HG02588 (cell line): ENCODE results near the gene SHPK.

Experiments
- ATAC-seq: cut with Tn5 transposase; IDR thresholded peaks from one replicate; pipeline ENCODE4 v1.9.1; 2021; ENCODE audit warnings: mild to moderate bottlenecking, moderate library complexity; ENCODE audit not compliant: unreplicated experiment

Gene SHPK

DNA sequence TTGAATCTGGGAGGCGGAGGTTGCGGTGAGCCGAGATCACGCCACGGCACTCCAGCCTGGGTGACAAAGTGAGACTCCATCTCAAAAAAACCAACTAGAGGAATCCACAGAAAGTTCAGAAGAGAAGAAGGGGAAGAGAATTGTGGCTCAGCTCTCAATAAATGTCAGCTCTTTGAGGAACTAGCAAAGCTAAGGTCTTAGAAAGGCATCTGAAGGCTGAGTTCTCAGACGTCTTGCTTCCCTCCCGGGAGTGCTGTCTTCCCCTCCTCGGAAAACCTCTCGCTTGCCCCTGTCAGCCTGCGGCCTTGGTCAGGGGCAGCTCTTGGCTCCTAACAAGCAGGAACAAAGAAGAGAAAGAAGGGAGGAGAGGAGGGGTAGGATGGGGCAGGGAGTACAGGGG is 5.3 kb downstream of the SHPK start:
- no peak for ATAC-seq

- ATAC-seq = no peak
Measured at GRCh38 chr17:3627769-3628167, 8.3 kb downstream of the SHPK start.

DNA sequence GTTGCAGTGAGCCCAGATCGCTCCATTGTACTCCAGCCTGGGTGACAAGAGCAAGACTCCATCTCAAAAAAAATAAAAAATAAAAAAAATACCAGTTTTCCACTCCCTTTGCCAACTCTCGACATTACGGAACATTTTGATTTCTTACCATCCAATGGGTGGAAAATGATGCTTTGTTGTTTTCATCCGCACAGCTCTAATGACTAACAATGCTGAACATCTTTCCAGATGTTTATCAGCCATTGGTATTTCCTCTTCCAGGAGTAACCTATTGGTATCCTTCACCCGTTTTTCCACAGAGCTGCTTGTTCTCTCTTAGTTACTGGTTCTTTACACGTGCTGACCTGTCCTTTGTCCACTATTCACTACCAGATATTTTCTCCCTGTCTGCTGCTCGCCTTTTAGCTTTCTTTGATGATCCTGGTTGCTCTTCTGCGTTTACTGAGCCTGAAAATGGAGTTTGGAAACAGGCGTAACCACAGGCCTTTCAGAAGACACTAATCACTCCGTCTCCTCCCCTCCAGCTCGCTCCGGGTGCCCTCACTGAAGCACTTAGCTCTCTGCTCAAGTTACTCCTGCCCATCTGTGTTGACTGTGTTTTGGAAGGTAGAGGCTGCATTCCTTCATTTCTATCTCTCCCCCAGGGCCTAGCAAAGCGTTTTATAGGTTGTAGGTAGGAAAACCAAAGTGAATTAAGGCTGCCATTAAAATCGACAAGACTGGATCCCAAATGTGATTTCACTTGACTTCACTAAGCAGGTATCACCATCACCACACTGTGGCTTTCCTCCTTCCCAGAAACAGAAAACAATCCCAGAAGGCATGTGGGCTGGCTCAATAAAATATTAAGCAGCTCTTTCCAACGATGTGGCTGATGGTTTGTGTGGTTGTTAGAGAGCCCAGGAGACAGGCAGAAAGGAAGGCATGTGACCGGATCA is 8.9 kb downstream of the SHPK start:
- ATAC-seq = no peak

DNA sequence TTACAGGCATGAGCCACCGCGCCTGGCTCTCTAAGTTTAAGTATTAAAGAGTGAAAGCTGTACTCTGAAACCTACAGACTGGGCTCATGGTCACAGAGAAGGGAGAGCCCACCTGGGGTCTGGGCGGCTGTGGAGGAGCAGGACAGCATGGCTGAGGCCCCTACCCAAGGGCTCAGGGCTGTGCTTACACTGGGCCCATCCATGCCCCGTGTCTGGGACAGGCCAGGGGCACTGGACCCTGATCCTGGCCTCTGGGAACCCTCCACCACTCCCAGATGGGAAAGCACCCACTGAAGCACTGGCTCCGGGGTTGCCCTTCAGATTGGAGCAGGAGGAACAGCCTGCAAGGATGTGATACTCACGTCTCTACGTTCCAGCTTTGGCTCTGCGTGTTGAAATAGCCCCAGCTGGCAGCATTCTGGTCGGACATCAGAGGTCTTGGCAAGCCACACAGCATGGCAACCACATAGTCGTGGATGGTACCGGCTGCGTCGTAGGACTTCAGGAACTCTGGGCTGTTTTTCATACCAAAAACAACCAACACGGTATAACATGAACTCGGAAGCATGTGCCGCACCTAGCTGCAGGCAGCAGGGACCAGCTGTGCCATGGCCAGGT is 13.0 kb downstream of the SHPK start:
- ATAC-seq = no peak

- ATAC-seq = no peak
Measured at GRCh38 chr17:3621146-3621720, 14.8 kb downstream of the SHPK start.

- ATAC-seq = no peak
Measured at GRCh38 chr17:3615160-3615870, 20.7 kb downstream of the SHPK start.

GRCh38 chr17:3613124-3613523 is 22.9 kb downstream of the SHPK start:
- no peak for ATAC-seq

DNA sequence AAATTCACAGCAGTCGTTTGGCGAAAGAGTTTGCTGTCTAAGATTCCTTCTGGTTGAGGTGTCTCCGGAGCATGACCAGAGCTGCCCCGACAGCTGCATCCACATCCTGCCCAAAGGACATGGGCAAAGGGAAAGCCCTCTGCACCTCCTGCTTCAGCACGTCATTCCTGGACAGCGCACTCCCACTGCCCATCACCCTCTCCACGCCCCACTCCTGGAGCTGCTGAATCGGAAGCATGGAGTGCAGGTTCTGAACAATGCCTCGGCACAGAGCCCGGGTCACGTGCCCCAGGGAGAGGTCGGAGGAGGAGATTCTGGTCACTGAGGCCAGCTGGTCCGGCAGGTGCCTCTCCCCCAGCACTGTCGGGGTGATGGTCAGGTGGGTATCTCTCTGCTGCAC is 25.5 kb downstream of the SHPK start:
- ATAC-seq = no peak

DNA sequence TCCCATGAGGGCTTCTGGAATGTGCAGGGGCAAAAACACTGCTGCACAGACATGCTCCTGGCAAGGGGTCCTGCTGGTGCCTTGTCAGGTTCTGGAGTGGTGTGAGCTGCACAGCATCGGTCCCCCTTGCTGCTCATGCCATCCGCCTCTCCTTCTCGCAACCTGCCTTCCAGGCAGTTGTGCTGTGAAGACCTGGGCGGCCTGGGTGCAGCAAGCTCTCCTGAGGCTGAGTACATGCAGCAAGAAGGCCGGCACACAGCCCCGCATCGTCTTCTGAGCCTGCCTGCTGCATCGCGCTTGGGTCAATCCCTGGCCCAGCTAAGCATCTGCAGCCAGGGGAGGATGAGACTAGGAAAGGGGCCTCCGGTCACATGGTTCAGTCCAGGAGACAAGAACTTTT is 26.4 kb downstream of the SHPK start:
- ATAC-seq = no peak

- ATAC-seq = no peak
Measured at GRCh38 chr17:3603870-3604259, 32.2 kb downstream of the SHPK start.

GRCh38 chr17:3603119-3603869 is 32.8 kb downstream of the SHPK start:
- ATAC-seq = no peak

DNA sequence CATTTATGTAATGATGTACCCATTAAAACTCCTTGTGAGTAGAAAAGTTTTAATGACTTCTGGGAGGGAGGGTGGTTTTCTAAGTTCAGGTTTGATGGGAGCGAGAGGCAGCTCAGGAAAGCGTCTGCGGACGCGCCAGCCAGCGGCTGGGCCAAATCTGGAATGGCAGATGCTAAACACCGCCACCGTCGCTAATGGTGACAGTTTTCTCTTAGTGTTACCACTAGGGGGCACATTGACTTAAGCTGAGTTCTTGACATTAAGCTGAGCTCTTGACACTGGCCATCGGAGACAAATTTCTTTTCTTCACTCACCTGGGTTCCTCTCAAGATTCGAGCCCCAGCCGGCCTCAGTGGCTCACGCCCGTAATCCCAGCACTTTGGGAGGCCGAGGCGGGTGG is 33.6 kb downstream of the SHPK start:
- no peak for ATAC-seq

DNA sequence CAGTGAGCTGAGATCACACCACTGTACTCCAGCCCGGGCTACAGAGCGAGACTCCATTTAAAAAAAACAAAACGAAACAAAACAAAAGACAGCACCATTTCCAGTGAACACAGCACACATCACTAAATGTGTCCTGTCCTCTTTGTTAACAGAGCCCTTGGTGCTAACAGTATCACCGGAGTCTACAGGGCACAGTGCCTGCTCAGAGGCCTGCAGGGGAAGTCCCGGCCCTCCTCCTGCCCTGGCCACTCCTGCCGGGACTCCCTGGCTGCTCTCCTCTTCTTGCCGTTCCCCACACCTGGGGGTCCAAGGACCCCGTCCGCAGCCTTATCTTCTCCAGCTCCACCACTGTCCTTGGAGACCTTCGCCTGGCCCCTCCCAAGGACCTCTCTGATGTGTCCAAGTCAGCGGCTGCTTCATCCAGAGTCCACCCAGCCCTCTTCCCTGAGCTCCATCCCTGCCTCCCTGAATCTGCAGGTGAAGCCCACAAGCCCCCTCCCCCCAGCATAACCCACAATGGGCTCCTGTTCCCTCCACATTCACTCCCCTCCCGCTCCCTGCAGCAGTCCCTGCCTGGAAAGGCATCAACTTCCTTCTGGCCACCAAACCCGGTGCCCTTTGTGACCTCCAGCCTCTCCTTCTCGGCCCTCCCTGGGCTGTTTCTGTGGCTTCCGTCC is 35.4 kb downstream of the SHPK start:
- no peak for ATAC-seq

DNA sequence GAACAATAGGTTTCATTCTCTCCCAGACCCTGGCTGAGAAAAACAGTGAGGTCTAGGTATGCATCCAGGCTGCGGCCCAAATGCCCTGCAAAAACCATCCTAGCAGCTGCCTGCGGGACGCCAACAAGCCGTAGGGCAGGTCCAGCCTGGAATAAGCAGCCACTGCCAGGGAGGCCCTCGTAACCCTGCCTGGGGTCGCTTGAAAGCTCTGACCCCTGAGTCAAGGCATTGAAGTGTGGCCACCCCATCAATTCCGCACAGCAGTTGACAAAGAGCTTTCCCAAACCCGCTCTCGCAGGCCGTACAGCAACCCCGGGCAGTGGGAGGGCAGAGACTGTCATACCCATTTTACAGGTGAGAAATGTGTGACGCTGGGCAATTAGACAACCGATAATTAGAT is 38.0 kb downstream of the SHPK start:
- ATAC-seq = no peak

- no peak for ATAC-seq
Measured at GRCh38 chr17:3596804-3597464, 39.1 kb downstream of the SHPK start.

GRCh38 chr17:3594976-3595375 is 41.1 kb downstream of the SHPK start:
- ATAC-seq = no peak

- ATAC-seq = no peak
Measured at GRCh38 chr17:3594051-3594800, 41.8 kb downstream of the SHPK start.

DNA sequence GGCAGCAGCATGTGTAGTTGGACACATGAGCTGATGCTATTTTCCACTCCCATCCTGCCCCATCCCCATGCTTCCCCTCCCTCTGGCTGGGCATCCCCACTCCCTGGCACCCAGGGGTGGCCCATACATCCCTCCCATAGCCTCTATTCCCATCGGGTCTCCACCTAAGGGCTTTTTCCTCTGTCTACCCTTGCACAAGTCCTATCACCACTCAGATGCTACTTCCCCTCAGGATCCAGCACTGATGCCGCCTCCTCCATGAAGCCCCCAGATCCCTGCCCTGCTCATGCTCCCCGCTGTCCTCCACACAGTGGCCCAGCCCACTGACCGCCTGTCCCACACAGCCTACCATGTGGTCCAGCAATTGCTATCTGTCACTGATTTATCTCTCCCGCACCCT is 42.7 kb downstream of the SHPK start:
- ATAC-seq = no peak
